OCI-LY1 (cell line): ENCODE measurements around the gene AATK.

Source experiments
- CTCF ChIP-seq: fragments of 200-600 bp; sonication (generic), shearing (Covaris generic); IDR thresholded peaks from 2 replicates; pipeline ENCODE4 v1.5.1; 2017; ENCODE audit warnings: mild to moderate bottlenecking, antibody characterized with exemption, low read length, moderate library complexity, mixed read lengths
- EZH2 ChIP-seq: fragments of 200-600 bp; sonication (generic), shearing (Covaris generic); IDR thresholded peaks from 2 replicates; pipeline ENCODE4 v1.8.0; 2017; ENCODE audit warnings: borderline replicate concordance, mixed run types, mild to moderate bottlenecking, antibody characterized with exemption, low read length, moderate library complexity, mixed read lengths

GRCh38 chr17:81166033-81166492, at the start of gene AATK:
- TF ChIP-seq CTCF (no peak), EZH2 (no peak)
